Fibroblast of pulmonary artery (primary cell): ENCODE data around the gene GBGT1.

Source experiments
- DNase-seq: peaks from one replicate; pipeline ENCODE4 v3.0.0-alpha.2; 2010; ENCODE audit warnings: low read depth
- H3K4me3 ChIP-seq: replicated peaks from 2 replicates; pipeline ENCODE4 v1.5.1; 2011; ENCODE audit warnings: low read depth, mild to moderate bottlenecking, control low read depth, low read length, moderate library complexity
- CTCF ChIP-seq: IDR thresholded peaks from 2 replicates; pipeline ENCODE4 v1.5.1; 2011; ENCODE audit warnings: mild to moderate bottlenecking, control low read depth, low read length, inconsistent platforms; ENCODE audit errors: missing control alignments

GBGT1 gene

GRCh38 chr9:133141833-133142595 is 21.7 kb downstream of the GBGT1 start:
- no peak for DNase-seq
- TF ChIP-seq CTCF = no peak
- no peak overlapping the region for H3K4me3 ChIP-seq

- TF ChIP-seq CTCF = no peak
- no peak overlapping the region for H3K4me3 ChIP-seq
- no peak for DNase-seq
Observed at GRCh38 chr9:133140606-133141005, 23.1 kb downstream of the GBGT1 start.

GRCh38 chr9:133140174-133140505 is 23.6 kb downstream of the GBGT1 start:
- DNase-seq = no peak
- TF ChIP-seq CTCF = no peak
- H3K4me3 ChIP-seq = no peak overlapping the region

- DNase-seq = no peak
- no peak for TF ChIP-seq CTCF
- no peak overlapping the region for H3K4me3 ChIP-seq
Observed at GRCh38 chr9:133139246-133140173, 24.2 kb downstream of the GBGT1 start.

GRCh38 chr9:133137451-133138231 is 26.1 kb downstream of the GBGT1 start:
- H3K4me3 ChIP-seq = no peak overlapping the region
- TF ChIP-seq CTCF = no peak
- no peak for DNase-seq

GRCh38 chr9:133135146-133135745 is 28.5 kb downstream of the GBGT1 start:
- no peak for TF ChIP-seq CTCF
- no peak overlapping the region for H3K4me3 ChIP-seq
- DNase-seq = peak; percentile 76
